OCI-LY3 (cell line): Measurements from ENCODE around the gene MPHOSPH6.

Experiments
- CTCF ChIP-seq: fragments of 200-600, 300-600 bp; sonication (generic); IDR thresholded peaks from 2 replicates; pipeline ENCODE4 v1.5.1; 2014; ENCODE audit warnings: antibody characterized with exemption, low read length, low read depth
- EZH2phosphoT487 ChIP-seq: fragments of 200-600 bp; shearing (Covaris generic); IDR thresholded peaks from 2 replicates; pipeline ENCODE4 v1.6.1; 2018; ENCODE audit warnings: antibody characterized with exemption, mixed run types, low read depth

GRCh38 chr16:82136956-82137821 lies 32.8 kb downstream of the MPHOSPH6 start:
- TF ChIP-seq CTCF = no peak
- no peak for TF ChIP-seq EZH2phosphoT487
